HPDE6-E6E7 (cell line): Measurements from ENCODE around the gene GARIN5A.
"Not testable (repeated sequence)": the region's sequence is repeated elsewhere in the genome, so short reads cannot be mapped to it uniquely, and the experiment has no call there.

Experiments
- DNase-seq: peaks from one replicate; pipeline ENCODE4 v3.0.0; 2011; ENCODE audit warnings: missing footprints; ENCODE audit errors: extremely low spot score

Gene GARIN5A

DNA sequence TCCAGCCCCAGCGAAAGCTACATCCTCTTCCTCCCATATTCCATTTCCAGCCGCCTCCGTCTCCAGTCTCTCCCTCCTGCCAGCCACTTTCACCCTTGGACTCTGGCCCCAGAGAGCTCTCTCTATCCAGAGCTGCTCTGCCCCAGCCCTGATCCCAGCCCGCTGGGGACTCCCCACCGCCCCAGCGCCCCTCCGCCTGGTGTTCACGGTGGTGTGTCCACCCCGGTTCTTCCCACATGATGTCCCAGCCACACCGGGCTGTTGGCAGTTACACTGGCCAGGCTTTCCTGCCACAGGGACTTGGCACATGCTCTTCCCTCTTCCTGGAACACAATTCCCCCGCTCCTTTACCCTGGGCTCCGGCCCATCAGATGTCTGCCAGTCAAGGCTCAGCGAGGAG is 11.6 kb downstream of the GARIN5A start:
- no peak for DNase-seq

- no peak for DNase-seq
Observed at GRCh38 chr19:50464348-50464747, 12.3 kb downstream of the GARIN5A start.

DNA sequence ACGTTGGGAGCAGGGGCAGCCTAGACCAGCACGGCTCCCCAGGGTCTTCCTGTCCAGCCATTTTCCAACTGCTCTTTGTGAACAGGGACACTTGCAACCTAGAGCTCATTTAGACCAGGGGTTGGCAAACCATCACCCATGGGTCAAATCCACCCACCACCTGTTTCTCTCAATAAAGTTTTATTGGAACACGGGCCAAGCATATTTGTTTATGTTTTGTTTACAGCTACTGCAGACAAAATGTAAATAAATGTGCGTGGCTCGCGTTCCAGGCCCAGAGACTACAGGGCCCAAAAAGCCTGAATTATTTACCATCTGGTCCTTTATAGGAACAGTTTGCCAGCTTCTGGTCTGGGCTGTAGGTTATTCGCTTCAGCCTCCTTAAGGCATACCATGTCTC is 13.7 kb downstream of the GARIN5A start:
- DNase-seq = no peak

DNA sequence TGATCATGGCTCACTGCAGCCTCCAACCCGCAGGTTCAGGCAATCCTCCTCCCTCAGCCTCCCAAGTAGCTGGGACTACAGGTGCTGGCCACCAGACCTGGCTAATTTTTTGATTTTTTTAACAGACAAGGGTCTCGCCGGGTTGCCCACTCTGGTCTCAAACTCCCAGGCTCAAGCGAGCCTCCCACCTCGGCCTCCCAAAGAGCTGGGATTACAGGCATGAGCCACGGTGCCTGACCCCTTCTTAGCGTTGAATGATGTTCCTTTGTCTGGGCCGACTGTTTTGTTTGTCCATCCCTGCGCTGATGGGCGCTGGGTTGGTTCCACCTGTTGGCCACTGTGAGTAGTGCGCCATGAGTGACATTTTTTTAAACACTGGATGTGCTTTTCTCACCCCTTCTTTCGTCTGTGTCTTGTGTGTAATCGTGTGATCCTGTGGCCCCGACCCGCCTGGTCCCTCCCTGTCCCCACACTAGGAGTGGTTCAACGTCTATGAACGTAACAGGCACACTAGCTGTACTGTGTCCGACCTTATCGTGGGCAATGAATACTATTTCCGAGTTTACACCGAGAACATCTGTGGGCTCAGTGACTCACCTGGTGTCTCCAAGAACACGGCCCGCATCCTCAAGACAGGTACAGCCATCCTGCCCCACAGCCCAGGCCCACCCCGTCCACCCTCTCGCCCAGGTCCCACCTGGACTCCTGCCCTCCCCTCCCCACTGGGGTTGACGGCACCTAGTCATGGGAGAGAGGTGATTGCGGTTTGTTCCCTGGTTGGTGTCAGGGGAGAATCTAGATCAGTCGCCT is 15.4 kb downstream of the GARIN5A start:
- DNase-seq = peak; percentile 73

DNA sequence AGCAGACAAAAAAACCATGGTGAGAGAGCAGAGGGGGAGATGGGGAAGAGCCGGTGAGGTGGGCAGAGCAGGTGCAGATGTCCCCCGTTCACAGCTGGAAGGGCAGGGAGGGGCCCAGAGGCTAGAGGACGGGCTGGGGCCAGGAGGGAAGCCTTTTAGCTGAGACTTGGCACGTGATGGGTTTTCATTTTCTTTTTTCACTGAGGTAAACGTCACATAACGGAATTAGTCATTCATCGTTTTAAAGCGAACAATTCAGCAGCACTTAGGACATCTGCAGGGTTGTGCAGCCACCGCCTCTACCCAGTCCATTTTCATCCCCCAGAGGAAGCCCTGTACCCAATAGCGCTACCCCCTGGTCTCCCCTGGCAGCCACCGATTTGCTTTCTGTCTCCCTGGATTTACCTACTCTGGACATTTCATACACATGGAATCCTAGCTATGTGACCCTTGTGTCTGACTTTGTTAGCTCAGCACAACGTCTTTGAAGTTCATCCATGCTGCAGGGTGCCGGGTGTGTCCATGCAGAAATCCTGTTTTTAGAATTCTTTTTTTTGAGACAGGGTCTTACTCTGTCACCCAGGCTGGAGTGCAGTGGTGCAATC is 16.4 kb downstream of the GARIN5A start:
- no peak for DNase-seq

- no peak for DNase-seq
Observed at GRCh38 chr19:50459638-50460037, 17.0 kb downstream of the GARIN5A start.

GRCh38 chr19:50459067-50459456 is 17.6 kb downstream of the GARIN5A start:
- DNase-seq = no peak

- DNase-seq = no peak
Observed at GRCh38 chr19:50458396-50459066, 18.1 kb downstream of the GARIN5A start.

DNA sequence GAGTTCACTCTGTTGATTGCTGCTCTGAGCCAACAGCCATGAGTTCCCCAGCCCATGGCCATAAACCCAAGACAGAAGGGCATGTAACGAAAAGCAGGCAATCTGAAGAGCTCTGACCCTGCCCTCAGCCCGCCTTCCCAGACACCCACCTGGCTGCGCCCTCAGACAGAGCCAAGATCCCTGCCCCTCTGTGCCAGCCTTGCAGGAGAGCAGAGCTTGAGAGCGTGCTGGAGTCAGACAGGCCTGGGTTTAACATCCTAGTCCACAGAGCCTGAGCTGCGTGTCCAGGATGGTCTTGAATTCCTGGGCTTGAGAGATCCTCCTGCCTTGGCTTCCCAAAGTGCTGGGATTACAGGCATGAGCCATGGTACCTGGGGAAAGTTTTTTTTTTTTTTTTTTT is 19.3 kb downstream of the GARIN5A start:
- DNase-seq = no peak

DNA sequence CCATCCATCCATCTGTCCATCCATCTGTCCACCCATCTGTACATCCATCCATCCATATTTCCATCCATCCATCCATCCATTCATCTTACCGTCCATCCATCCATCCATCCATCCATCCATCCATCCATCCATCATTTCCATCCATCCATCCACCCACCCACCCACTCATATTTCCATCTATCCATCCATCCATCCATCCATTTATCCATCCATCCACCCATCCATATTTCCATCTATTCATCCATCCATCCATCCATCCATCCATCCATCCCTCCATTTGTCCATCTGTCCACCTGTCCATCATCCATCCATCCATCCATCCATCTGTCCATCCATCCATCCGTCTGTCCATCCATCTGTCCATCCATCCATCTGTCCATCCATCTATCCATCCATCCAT is 20.7 kb downstream of the GARIN5A start:
- no peak for DNase-seq

DNA sequence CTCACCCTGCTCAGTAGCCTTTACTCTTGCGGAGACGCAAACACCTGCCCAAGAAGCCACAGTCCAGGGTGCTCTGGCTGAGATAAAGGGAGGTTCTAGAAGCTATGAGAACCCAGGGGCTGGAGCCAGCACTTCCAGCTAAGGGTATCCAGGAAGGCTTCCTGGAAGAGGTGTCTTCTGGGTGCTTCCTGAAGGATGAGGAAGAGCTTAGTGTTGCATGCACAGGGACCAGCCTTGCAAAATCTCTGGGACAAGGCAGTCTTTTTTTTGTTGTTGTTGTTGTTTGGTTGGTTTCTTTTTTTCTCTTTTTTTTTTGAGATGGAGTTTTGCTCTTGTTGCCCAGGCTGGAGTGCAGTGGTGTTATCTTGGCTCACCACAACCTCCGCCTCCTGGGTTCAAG is 23.4 kb downstream of the GARIN5A start:
- DNase-seq = no peak

DNA sequence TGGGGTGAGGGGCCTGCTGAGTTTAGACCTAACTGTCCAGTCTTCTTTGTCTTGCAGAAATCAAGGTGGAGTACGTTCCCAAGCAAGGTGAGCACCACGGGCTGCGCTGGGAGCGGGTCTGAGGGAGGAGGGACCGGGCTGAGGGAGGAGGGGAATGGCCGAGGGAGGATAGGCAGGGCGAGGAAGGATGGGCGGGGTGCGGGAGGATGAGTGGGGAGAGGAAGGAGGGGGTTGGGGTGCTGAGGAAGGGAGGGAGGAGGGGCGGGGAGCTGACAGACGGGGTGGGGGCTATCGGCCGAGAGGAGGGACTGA is 25.5 kb downstream of the GARIN5A start:
- DNase-seq = no peak

- no peak for DNase-seq
Observed at GRCh38 chr19:50450369-50451222, 26.1 kb downstream of the GARIN5A start.

- DNase-seq = no peak
Observed at GRCh38 chr19:50449236-50449899, 27.3 kb downstream of the GARIN5A start.

DNA sequence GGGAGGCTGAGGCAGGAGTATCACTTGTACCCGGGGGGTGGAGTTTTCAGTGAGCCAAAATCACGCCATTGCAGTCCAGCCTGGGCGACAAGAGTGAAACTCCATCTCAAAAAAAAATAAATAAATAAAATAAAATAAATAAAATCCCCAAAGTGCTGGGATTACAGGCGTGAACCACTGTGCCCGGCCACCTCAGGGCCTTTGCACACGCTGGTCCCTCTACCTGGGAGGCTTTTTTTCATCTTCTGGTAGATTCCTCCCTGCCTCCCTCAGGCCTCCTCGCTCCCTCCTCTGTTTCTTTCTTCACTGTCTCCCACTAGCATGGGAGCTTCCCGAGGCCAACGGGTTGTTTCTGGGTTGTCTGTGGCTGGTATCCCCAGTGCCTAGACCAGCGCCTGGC is 28.9 kb downstream of the GARIN5A start:
- DNase-seq = no peak

GRCh38 chr19:50447053-50447452 is 29.6 kb downstream of the GARIN5A start:
- DNase-seq = no peak

DNA sequence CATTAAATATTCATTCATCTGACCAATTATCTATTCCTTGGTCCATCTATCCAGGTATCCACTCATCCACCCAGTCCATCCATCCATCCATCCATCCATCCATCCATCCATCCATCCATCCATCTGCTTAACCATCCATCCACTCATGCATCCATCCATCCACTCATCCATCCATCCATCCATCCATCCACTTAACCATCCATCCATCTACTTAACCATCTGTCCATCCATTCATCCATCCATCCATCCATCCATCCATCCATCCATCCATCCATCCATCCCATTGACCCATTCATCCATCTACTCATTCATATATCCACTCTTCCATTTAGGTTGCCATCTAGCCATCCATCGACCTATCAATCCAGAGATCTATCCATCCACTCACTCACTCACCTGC is 32.6 kb downstream of the GARIN5A start:
- no peak for DNase-seq

DNA sequence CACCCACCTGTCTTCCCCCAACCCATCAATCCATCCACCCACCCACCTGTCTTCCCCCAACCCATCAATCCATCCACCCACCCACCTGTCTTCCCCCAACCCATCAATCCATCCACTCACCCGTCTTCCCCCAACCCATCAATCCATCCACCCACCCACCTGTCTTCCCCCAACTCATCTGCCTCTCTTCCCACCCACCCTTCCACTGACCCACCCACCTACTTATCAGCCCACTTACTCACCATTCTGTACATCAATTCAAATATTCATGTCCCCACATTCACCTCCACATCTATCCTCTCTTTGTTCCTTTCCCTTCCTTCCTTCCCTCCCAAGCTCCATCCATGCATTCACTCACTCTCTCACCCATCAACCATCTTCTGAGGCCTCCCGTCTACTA is 37.5 kb downstream of the GARIN5A start:
- not testable (repeated sequence) for DNase-seq

DNA sequence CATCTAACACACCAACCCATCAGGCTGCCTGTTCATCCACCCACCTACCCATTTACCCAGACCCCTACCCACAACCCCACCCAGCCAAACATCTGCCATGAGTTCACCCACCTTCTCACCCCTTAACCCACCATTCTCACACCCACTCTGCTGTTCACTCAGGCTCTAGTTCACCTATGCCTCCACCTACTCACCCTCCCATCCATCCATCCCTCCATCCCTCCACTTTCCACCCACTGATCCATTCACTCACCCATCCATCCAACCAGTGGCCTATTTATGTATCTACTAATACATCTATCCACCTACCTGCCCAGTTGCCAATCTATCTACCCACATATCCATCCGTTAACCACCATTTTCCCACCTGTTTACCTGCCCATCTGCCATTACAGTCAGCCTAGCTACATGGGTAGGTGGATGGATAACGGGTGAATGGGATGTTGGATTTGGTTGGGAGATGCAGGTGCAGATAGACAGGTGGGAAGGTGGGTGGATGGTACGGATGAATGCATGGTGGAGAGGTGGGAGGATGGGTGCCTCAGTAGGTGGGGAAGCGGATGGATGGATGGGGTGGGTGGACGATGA is 38.7 kb downstream of the GARIN5A start:
- DNase-seq = no peak

DNA sequence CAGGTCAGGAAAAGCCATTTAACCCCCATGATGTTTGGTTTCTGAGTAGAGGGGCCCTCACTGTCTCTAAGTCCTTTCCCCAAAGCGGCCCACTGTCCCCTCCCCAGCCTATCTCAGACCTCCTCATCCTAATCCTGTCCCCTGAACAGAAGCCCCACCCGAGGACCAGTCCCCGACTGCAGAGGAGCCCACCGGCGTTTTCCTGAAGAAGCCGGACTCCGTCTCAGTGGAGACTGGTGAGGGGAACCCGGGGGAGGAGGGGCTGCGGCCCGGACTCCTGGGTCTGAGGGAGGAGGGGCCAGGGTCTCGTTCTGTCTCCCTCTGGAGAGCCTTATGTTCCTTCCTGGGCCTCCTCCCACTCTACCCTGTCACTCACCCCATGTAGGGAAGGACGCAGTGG is 41.0 kb downstream of the GARIN5A start:
- DNase-seq = no peak

DNA sequence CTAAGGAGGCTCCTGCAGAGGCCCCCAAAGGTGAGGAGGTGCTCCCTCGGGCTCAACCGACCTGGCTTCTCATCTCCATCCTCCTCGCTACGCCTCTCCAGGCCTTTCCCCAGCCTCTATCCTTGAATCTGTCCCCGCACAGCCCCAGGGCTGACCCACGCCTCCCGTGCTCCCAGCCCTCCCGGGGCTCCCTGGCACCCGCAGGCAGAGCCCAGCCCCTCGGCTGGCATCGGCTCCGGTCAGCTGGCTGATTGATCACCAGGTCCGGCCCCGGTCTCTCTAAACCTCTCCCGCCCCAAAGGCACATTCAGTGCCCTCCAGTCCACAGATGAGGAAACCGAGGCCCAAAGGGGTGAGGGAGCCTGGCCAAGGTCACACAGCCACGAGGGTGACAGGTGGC is 41.4 kb downstream of the GARIN5A start:
- DNase-seq = no peak
